Measurements from ENCODE around the gene PPP1CA.
"Not testable (repeated sequence)": the region's sequence is repeated elsewhere in the genome, so short reads cannot be mapped to it uniquely, and the experiment has no call there.

Gene PPP1CA

DNA sequence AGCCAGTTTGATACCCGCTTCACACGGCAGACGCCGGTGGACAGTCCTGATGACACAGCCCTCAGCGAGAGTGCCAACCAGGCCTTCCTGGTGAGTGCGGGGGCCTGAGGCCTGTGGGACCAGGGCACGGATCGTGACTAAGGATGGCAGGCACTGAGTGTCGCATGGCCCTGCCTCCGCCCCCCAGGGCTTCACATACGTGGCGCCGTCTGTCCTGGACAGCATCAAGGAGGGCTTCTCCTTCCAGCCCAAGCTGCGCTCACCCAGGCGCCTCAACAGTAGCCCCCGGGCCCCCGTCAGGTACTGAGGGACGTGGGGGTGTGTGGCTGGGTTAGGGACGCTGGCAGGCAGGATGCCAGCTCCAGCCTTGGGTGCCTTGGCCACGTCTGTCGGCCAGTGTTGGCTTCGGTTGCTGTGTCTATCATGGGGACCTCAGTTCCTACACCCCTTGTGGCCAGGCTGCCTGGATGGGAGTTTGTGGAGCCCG is 32.8 kb upstream of the PPP1CA start:
- DNase-seq (ENCODE audit: low spot score), result no peak

DNA sequence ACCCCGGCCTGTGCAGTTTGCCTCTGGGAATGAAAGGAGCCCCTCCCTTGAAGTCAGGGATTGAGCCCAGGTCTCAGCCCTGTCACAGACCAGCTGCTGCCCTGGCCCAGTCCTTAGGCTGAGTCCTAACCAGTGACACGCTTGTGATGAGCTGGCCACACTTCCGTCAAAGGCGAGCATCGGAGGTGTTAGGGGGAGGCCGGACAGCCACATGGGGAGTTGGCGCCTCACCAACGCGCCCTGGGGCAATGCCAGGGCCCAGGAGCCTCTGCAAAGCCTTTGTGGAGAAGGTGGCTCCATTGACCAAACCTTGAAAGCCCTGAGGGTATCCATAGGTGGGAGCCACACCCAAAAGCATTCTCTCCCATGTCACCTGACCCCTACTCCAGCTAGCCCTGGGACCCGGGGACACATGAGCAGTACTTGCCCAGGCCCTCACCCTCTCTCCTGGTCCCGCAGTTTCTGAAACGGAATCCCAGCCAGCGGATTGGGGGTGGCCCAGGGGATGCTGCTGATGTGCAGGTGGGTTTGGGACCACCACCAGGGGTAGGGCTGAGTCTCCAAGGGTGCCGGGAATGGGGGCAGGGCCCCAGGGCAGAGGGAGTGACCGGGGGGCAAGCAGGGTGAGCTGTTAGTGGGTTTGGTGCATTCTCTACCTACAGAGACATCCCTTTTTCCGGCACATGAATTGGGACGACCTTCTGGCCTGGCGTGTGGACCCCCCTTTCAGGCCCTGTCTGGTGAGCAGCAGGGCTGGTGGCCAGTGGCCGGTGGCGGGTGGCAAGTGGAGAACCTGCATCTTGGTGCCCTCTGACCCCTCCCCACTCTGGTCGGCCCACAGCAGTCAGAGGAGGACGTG is 32.1 kb upstream of the PPP1CA start:
- DNase-seq (ENCODE audit: low spot score), result no peak

DNA sequence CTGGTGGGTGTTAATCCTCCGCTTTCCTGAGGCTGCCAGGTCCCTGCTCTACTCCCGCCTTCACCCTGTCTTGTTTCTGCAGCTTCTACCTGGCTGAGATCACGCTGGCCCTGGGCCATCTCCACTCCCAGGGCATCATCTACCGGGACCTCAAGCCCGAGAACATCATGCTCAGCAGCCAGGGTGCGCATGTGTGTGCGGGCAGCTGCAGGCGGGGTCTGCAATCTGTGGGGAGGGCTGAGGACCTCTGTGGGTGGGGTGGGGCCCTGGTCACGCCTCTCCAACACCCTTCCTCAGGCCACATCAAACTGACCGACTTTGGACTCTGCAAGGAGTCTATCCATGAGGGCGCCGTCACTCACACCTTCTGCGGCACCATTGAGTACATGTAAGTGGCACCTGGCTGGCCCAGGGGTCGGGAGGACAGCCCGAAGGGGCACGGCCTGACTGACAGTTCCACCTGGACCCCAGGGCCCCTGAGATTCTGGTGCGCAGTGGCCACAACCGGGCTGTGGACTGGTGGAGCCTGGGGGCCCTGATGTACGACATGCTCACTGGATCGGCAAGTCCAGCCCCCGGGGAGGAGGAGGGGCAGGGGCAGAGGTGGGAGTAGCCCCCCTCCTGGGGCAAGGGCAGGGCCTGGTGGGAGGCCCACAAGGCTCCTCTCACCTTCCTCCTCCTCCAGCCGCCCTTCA is 31.1 kb upstream of the PPP1CA start:
- DNase-seq (ENCODE audit: low spot score), result no peak

DNA sequence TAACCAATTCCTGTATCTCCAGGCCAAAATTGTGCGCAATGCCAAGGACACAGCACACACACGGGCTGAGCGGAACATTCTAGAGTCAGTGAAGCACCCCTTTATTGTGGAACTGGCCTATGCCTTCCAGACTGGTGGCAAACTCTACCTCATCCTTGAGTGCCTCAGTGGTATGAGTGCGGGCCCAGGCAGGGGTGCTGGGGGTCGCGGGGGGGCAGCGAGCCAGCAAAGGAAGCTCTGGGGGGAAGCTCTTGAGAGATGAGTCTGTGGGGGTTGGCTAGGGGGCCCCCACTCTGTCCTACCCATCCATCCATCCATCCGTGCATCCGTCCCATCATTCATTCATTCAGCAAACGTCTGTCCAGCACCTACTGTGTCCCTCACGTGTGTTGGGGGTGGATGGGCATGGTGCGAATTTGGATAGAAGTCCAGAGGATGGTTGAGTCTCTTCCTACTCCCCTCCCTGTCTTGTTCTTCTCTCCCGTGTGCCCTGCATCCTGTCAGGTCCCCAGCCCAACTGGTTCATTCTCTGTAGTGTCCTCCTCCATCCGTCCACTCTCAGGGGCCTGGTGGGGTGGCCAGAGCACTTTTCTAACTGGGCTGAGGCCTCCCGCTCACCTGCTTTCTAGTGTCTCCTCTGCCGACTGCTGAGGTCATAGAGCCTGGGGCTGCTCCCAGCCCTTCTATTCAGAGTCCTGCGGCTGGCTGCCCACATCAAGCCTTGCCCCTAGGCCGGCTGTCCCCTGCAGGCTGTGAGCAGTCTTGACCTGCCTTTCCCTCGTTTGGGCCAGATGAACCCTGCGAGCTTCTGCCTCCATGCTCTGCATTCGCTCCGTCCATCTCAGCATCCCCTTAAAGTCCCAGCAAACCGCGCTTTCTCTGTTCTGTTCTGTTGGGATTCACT is 29.9 kb upstream of the PPP1CA start:
- DNase-seq (ENCODE audit: low spot score), result no peak

DNA sequence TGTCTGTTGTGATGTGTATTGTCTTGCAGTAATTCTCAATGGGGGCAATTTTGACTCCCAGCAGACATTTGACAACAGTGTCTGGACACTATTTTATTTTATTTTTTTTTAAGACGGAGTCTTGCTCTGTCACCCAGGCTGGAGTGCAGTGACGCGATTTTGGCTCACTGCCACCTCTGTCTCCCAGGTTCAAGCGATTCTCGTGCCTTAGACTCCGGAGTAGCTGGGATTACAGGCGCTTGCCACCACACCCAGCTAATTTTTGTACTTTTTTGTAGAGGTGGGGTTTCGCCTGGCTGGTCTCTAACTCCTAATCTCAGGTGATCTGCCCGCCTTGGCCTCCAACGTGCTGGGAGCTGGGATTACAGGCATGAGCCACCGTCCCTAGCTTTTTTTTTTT is 28.1 kb upstream of the PPP1CA start:
- DNase-seq (ENCODE audit: low spot score), result no peak

DNA sequence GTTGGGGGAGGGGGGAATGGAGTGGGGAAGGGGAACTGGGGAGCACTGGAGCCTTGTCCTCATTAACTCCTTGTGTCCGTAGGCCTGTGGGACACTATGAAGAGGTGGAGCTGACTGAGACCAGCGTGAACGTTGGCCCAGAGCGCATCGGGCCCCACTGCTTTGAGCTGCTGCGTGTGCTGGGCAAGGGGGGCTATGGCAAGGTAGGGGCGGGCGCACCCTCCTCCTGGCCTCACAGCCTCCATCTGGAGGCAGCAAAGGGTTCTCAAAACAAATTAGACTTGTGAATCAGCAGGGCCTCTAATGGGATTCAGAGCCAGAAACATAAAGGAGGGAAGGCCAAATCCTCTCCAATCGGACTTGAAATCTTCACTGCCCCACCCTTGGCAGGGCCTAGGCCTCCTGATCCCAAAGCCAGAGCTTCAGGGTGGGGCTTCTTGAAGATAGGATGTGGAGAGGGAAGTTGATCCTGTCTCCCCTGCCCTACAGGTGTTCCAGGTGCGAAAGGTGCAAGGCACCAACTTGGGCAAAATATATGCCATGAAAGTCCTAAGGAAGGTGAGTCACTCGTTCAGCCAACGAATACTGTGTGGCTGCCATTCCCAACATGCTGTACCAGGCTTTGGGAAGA is 27.5 kb upstream of the PPP1CA start:
- DNase-seq (ENCODE audit: low spot score), result no peak

DNA sequence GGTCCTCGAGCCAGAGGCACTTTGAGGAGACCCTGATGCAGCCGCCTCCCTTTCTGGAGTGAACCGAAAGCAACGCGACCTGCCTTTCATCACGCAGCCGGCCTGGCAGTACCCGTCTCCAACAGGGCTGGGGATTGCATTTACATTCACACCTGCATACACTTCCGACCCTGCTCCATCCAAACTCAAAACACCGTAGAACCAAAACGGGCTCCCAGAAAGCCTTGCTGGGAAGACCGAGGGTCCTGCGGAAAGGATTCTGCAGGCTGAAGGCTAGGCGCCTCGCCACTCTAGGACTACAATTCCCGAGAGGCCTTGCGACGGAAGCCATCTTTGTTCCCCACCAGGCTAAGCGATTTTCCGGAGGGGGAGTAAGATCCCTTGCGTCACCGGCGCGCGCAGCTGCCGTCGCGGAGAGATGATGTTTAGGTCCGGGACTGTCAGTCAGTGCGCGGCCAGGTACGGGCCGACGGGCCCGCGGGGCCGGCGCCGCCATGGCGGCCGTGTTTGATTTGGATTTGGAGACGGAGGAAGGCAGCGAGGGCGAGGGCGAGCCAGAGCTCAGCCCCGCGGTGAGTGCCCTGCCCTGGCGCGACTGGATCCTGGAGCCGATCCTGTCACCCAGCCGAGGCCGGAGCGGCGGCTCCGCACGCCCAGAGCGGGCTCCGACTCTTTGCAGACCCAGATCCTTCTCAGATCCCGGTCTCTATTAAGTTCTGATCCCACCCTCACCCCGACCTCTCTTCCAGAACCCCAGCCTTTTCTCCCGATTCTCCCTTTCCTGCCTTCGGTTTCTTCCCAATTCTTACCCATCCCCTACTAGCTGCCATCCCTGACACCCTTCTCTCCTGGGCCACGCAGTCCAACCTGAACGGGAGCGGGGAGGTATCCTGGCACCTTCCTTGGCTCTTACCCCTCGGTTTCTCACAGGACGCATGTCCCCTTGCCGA is 26.7 kb upstream of the PPP1CA start, which contains the start of gene RPS6KB2:
TSS of gene RPS6KB2 (plus strand) at position 443 of the 950 bp plus-strand sequence. CDS start at position 495, 52 bp downstream.
- DNase-seq (ENCODE audit: low spot score), result peak; percentile 98

DNA sequence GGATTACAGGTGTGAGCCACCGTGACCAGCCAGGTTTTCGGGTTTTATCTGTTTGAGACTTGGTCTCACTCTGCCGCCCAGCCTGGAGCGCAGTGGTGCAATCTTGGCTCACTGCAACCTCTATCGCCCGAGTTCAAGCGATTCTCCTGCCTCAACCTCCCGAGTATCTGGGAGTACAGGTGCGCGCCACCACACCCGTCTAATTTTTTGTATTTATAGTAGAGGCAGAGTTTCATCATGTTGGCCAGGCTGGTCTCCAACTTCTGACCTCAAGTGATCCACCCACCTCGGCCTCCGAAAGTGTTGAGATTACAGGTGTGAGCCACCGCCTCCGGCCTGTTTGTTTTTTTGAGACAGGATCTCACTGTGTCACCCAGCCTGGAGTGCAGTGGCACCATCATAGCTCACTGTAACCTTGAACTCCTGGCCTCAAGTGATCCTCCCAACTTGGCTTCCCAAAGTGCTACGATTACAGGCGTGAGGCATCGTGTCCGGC is 25.8 kb upstream of the PPP1CA start:
- not testable (repeated sequence) for DNase-seq (ENCODE audit: low spot score)

DNA sequence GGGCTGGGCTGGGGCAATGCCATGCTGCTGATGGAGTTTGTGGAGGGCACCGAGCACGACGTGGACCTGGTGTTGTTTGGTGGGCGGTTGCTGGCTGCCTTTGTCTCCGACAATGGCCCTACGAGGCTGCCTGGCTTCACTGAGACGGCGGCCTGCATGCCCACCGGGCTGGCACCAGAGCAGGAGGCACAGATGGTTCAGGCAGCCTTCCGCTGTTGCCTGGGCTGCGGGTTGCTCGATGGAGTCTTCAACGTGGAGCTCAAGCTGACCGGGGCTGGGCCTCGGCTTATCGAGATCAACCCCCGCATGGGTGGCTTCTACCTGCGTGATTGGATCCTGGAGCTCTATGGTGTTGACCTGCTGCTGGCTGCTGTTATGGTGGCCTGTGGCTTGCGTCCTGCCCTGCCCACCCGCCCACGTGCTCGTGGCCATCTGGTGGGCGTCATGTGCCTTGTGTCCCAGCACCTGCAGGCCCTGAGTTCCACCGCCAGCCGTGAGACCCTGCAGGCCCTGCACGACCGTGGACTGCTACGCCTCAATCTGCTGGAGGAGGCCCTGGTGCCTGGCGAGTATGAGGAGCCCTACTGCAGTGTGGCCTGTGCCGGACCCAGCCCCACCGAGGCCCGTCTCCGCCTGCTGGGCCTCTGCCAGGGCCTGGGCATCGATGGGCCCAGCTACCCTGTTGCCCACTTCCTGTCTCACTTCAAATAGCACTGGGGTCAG is 22.4 kb upstream of the PPP1CA start:
- no peak for DNase-seq (ENCODE audit: low spot score)

DNA sequence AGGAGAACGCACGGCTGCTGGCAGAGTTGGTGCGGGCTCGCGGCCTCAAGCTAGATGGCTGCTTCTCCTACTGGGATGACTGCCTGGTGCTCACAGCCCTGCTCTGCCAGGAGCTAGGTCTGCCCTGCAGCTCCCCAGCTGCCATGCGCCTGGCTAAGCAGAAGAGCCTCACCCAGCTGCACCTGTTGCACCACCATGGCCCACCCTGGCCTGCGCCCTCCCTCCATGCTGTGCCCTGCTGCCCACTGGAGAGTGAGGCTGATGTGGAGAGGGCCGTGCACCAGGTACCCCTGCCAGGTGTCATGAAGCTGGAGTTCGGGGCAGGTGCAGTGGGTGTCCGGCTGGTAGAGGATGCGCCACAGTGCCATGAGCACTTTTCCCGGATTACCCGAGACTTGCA is 21.8 kb upstream of the PPP1CA start:
- DNase-seq (ENCODE audit: low spot score), result no peak

DNA sequence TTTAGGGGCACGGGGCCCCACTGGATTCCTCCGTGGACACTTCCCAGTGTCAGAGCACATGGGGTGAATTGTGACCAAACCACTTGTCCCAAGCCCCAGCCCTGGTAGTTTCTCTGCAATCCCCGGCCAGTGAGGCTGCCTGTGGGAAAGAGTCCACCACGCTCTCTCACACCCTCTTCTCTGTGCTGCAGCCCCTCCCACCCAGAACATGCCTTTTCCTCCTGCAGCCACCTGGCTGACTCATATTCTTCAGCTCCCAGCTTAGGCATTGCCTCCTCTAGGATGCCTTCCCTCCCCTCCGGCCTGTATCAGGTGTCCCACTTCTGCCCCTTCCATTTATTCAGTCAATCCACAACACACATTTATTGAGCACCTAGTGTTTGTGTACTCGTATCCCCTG is 21.2 kb upstream of the PPP1CA start:
- DNase-seq (ENCODE audit: low spot score), result no peak

DNA sequence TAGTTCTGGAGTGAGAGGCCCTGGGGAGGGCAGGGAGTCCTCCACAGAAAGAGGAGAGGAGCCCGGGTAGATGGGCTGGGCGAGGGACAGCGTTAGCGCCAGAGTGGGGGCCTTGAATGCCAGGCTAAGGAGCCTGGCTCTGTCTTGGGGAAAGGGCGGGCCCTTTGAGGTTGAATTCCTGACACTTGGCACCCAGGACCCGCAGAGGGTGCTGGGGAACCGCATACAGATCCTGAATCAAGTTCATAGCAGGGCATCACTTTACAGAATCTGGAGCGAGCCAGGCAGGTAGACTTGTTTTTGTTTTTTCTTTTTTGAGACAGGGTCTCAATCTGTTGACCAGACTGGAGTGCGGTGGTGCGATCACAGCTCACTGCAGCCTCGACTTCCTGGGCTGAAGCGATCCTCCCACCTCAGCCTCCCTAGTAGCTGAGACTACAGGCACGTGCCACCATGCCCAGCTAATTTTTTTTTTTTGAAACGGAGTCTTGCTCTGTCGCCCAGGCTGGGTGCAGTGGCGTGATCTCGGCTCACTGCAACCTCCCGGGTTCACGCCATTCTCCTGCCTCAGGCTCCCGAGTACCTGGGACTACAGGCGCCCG is 19.9 kb upstream of the PPP1CA start:
- no peak for DNase-seq (ENCODE audit: low spot score)

DNA sequence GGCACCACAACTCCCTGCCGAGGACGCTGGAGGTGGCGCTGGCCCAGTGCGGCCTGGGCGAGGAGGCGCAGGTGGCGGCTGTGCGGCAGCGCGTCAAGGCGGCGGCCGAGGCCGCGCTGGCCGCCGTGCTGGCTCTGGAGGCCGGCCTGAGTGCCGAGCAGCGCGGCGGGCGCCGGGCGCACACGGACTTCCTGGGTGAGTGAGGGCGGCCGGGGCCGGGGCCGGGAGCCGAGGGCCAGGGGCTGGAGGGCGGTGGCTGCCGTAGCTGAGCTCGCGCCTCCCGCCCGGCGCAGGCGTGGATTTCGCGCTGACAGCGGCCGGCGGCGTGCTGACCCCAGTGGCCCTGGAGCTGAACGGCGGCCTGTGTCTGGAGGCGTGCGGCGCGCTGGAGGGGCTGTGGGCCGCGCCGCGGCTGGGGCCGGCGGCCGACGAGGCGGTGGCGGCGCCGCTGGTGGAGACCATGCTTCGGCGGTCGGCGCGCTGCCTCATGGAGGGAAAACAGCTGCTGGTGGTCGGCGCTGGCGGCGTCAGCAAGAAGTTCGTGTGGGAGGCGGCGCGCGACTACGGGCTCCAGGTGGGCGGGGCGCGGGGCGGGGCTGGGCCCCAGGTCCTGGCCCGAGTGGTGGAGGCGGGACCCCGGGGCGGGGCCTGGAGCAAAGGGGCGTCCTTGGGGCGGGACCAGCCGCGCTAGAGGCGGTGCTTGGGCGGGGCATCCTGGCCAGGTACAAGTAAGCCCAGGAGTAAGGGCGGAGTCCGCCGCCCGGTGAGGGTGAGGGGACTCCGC is 19.2 kb upstream of the PPP1CA start:
- DNase-seq (ENCODE audit: low spot score), result peak; percentile 94

DNA sequence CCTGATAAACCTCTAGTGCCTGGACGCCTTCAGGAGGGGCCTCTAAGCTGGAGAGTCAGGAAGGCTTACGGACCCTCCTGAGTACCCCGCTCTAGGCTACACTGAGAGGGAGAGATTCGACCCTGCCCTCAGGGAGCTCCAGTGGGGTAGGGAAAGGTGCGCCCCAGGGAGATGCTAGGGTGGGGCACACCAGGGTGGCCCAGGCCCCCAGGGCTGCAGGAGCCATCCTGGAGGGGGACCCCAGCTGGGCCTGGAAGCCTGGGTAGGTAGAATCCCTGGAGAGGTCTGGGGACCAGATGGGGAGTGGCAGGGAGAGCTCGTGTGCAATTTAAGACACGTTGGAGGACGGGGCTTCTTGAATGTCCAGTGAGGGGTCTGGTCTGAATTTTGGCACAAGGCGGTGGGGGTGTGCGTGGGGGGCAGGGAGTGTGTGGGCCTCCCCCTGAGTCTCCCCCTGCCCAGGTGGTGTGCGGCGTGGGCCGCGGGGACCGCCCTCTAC is 18.5 kb upstream of the PPP1CA start:
- DNase-seq (ENCODE audit: low spot score), result no peak

DNA sequence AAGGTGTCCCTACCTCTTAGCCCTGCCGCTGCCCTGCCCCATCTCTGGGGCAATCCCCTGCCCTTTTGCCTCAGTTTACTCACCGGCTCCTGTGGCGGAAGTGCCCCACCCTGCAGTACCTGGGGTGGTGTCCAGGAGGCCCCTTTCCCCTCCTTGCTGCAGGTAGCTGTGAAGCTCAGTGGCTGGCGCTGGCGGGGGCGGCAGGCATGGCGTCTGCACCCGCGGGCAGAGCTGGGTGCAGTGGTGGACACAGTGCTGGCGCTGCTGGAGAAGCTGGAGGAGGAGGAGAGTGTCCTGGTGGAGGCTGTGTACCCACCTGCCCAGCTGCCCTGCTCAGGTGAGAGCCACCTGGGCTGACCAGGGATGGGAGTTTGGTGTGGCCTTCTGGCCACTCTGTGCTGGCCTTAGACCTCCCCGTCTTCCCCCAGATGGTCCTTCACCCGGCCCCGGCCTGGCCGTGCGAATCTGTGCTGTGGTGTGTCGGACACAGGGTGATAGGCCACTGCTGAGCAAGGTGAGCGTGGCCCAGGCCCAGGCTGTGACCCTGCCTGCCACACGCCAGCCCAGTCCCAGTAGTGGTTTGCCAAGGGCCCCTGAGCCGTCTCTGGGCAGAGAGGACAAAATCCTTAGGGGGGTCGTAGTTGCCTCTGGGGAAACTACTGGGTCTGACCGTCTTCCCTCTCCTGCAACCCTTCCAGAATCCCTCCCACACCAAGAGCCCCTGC is 17.8 kb upstream of the PPP1CA start:
- DNase-seq (ENCODE audit: low spot score), result no peak

DNA sequence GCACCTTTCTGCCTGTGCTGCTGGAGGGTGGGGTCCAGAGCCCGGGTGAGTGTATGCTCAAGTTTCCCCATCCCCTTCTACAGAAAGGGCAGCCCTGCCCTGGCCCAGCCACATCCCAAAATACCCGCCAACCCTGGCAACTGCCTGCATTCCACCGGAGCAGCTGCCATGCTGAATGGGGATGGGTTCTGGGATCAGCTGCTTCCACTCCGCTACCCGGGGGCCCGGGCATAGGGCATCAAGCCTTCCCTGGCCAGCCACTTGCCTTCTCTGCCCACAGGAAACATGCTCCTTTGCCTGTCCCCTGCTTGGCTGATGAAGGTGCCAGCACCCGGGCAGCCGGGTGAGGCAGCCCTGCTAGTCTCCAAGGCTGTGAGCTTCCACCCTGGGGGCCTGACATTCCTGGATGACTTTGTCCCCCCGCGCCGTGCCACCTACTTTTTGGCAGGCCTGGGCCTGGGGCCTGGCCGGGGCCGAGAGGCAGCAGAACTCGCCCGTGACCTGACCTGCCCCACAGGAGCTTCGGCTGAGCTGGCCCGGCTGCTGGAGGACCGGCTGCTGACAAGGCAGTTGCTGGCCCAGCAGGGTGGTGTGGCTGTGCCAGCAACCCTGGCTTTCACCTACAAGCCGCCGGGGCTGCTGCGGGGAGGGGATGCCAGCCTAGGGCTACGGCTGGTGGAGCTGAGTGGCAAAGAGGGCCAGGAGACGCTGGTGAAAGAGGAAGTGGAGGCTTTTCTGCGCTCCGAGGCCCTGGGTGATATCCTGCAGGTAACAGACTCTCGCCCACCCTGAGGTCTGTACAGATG is 17.0 kb upstream of the PPP1CA start:
- peak; percentile 63 for DNase-seq (ENCODE audit: low spot score)

DNA sequence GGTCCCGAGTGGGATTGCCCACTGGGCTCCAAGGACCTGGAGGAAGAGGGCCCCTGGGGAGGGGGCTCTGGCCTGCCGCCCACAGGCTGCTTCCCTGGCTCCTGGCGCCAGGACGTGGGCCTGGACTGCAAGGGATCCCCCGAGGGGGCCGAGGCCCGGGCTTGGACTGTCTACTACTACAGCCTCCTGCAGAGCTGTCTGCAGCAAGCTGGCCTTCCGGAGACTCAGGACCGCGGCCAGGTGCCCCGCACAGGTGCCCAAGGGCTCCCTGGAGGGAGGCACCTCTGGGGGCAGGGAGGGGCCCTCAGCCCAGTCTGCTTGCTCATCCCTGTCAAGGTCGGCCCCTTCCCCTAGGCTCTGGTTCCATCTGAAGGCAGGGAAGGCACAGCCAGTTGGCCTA is 15.8 kb upstream of the PPP1CA start:
- DNase-seq (ENCODE audit: low spot score), result no peak
